NCI-H1694 treated with DMSO at 0.1 percent for 48 hours (cell line): ENCODE data around the gene TMTC2.

Experiments
- DNase-seq: peaks from one replicate; lab custom pipeline; 2025; lab: John Stamatoyannopoulos, UW

The TMTC2 gene

DNA sequence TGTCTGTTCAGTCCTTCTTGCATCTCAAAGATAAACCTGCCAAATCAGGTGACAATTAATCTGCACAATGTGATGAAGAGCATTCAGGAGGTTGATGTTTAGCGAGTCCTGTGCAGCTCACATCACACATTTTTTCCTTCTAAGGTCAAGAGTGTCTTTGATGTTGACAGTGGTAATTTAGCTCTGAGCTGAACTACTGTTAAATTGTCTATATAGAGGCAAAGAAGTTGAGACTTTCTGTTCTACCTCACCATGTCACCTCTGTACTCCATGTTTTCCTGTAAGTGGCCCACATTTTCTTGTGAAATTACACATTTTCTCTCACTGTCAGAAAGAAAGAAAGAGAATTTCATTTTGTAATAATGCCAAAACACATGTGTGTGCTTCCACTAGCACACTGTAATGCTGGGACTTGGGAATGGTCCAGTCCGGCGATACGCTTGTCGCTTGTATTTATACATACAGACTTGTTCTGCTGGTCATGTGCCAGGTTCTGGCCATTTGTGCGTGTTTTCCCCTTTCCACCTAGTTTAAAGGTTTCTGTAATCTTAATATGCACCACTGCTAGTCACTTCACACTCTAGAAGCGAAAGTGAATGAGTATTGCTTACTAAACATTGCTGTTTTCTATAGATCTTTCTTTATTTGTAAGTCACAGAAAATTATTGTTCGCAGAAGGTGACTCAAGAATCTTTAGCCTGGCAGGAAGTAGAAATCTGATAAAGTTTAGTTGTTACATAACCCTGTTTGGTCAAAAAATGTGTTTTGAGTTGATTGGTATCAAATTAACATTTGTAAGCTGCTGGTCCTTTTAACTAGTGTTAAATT, 328.9 kb downstream of the TMTC2 start:
- no peak for DNase-seq

DNA sequence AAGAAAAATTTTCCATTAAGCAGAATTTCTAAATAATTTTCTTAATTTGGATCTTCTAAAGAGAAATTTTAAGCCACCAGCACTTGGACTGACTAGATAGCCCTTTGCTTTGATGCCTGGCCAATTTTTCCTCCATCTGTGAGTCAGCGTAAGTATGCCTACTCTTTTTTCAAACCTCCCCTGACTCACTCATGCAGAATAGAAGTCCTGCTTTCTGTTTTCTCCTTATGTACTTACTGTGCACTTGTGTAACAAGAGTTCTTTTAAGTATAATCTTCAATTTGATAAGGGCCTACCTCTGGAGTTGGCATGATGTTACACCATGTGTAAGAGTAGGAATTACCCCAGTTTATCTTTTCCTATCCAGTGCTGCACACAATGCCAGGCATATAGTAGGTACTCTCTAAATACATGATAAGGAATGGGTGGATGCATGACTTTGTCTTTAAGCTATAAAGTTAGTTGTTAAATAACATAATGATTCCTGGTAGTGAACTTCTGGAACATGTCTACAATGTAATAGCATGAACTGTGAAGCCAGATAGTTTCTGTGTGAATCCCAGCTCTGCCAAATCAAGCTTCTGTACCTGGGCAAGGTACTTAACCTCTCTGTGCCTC, 329.6 kb downstream of the TMTC2 start:
- DNase-seq: no peak

DNA sequence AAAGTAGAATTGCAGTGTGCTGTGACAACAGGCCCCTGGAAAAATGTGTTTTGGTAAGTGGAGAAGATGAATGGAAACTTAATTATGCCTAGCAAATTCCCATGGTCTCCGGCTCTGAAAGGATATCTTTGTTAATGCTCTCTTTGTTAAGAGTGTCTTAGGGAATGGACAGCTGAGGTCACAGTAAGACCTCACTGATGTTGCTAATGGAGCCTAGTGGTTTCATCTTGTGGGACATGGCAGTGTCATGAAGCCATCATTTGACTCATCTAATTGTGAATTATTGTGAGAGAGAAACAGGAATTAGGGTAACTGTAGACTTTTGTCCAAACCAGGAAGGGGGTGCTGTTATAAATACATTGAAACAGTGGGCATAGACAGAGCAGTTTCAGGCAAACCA, 330.3 kb downstream of the TMTC2 start:
- no peak for DNase-seq

DNA sequence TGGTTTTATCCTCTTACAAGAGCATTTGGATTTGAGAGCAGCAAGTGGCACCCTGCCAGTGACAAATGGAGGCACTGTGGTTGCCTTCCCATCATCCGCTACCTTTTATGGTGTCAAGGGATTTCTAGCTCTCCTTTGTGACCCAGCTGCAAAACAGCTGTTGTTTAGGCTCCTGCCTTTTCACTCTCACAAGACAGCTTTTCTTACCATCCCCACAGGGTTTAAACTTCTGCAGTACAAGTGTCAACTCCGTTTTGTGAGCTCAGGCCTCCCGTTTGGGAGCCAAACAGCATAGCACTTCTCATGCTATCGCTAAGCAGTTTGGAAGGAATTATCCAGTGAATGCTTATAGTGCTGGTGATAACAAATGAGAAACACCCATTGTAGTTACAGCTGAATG, 331.4 kb downstream of the TMTC2 start:
- DNase-seq: no peak

DNA sequence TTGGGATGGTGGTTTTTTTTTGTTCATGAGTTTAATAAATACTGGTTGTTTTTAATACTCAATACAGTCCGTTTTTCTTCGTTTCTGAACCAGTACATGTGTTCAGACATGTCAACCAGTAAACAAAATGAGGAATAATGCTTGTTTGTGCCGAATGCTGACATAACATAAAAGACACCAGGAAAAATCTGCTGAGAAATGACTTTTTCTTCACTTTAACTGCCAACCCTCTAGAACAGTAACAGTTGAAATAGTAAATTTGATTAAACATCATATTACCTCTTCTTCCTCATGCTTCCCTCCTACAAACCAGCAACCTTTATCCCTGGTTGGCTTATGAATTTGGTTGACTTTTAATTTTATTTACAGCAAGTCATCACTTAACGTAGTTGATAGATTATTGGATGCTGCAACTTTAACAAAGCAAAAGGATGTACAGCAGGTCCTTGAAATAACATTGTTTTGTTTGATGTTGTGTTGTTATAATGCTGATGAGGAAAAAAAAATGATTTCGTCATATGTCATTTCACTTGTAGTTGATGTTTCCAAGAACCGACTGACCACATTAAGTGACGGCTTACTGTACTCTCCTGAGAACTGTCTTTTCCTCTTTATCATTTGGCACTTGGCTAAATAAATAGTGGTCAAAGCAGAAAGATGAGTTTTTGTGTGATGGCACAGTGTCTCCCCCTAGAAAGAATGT, 340.5 kb downstream of the TMTC2 start:
- no peak for DNase-seq

DNA sequence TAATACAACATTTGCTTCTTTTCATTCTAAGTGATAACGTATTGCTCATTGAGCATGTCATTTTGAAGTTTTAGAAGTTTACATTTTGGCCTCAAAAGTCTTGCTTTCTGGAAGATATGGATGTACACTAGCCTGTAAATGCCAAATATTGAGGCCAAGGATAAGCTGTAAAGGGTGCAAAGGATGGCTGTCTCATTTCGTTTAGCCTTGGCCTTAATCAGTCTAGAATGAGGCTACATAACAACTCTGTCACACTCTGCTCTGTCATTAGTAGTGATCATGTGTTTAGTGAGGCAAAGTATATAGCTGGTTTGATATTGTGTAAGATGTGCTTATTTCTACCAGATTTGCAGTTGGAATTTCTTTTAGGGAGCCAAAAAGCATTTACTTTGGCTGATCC, 344.5 kb downstream of the TMTC2 start:
- no peak for DNase-seq

DNA sequence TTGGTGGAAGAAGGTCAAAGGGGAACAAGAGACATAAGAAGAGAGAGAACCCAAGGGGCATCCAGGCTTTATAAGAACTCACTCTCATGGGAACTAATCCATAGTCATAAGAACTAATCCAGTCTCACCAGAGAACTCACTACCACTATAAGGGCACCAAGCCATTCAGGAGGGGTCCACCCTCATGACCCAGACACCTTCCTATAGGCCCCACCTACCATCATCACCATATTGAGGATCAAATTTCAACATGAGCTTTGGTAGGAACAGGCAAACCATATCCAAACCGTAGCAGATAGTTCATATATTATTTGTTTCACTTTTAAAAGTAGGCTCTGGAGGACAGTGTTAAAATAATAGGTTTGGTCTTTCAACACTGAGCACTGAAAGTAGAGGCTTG, 350.1 kb downstream of the TMTC2 start:
- DNase-seq: no peak

DNA sequence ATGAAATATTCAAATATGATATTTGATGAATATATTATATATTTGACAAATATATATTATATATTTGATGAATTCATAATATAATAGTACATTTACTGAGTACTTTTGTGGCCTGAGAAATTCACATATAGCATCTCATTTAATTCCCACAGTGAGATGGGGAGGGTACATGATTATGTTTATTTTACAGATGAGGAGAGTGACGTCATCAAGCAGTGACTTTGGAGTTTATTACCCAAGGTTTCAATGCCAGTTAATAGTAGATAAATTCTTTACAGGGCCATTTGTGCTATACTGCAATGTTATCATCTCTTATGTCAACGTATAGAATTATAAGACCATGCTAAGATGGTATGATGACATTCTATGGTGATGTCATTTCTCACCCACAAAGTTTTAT, 352.7 kb downstream of the TMTC2 start:
- DNase-seq: no peak

DNA sequence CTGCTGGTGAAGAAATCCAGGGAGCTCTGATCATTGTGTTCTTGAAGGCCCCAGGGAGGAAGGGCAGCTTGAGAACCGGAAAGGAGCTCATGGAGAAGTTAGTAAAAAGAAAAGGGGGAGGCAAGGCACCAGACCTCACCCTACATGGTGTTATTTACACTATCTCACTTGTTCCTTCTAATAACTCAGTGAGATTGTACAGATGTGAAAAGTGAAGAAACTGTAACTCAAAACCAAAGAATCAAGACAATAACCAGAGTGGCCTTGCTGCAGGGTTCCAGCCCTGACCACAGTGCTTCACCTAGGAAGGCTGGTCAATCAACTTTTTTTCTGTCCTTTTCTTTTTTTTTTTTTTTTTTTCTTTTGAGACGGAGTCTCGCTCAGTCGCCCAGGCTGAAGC, 353.6 kb downstream of the TMTC2 start:
- no peak for DNase-seq

DNA sequence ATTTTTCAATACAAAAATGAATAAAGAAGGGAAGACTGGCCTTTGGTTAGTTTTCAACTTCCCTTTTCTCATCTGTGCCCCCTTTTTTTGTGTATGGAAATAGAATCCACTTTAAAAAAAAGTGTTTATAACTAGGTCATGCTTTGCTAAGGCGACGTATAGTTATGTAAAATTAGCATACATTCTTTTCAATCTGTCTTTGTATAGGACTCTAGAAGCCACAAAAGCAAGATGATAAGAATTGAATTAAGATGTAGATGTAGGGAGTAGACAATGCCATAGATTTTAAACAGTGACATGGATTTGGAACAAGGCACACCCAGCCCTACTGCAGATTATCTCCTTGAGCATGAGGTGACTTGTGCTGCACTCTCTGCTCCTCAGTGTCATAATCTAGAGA, 354.3 kb downstream of the TMTC2 start:
- DNase-seq: no peak

DNA sequence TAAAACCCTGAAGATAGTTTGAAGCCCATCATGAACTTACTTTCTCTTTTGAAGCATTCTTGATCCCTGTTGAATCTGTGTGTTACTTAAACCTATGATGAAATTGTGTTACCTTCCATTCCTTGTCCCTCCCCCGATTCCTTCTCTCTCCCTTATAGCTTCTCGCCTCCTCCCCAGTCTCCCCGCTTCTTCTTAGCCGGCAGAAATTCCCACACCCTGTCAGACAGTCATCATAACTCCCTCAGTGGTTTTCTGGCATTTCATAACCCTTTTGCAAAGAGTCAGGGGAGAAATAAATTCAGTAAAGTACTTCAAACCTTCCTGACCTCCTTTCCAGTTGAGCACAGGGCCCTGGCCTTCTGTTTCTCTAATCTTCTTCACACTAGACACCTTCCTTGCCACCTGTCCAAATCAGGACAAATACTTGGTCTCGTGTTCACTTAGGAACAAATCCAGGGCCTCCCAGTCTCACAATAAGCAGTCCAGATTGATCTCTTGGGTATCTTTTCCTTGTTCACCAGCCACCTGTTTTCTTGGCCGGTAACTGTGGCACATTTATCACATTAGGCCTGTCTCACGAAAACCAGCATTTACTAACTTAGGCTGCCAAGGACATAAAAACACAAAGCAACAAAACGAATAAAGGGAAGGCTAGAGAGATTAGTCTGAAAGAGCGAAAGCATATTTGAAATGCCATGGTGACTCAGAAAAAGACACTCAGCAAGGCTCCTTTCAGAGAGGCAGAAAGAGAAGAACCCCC, 355.9 kb downstream of the TMTC2 start:
- DNase-seq: no peak

DNA sequence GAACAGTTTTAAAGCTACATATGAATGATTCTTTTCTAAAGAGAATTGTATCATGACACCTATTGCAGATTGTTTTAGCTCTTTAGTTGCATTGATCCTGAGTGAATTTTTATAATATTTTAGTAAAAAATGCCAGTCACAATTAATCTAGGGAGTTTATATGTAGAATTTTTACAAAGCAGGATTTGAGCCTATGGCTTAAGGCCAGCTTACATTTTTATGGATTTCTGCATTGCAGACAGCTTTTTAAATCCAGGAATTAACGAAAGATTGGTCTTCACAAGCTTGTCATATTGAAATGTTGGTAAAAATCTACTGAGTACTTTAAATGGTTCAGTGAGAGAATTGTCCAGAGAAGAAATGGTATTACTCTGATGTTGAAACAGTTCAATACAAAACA, 358.0 kb downstream of the TMTC2 start:
- DNase-seq: no peak

DNA sequence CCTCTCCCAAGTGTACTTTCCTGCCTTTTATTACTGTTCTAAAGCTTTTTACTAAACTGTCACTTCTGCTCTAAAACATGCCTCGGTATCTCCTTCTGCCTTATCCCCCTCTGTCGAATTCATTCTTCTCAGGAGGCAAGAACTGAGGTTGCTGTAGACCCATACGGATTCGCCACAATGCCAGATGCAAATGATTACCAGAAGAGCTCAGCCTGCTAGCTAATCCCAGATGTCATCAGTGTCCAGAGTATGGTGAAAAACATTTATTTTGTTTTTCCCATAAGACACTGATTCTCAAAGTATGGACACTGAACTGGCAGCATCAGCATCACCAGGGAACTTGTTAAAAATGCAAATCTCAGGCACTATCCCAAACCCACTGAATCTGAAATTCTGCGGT, 359.3 kb downstream of the TMTC2 start:
- DNase-seq: no peak

DNA sequence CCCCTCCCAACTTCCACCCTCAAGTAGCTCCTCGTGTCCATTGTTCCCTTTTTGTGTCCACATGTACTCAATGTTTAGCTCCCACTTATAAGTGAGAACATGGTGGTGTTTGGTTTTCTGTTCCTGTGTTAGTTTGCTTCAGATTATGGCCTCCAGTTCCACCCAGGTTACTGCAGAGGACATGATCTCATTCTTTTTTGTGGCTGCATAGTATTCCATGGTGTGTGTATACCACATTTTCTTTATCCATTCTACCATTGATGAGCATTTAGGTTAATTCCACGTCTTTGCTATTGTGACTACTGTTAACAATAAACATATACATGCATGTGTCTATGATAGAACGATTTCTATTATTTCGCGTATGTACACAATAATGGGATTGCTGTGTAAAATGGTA, 362.6 kb downstream of the TMTC2 start:
- no peak for DNase-seq

DNA sequence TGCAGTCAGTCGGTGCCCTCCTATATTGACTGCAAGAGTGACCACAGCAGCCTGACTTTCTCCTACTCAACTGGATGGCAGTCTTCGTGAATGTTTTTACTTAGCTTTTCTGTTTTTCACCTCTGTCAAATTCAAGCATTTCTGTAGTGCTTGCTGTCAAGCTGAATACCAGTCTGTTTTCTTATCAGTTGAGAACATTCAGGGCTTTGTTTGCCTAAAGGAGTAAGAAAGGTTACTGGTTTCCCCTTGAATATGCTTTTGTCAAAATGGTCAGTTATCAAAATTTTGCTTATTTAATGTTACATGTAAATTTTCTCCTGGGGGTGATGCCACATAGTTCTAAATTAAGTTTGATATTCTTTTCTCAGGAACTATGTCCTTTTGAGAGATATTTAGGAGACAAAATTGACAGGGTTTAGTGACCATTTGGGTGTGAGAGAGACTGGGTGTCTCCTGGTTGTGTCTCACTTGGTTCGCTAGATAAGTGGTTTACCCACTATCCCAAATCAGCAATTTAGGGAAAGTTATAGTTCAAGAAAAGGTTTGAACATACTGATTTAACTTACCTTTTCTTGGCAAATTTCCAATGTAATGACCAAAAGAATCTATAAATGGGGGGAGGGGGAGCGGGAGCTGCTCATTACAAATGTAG, 366.3 kb downstream of the TMTC2 start:
- no peak for DNase-seq

DNA sequence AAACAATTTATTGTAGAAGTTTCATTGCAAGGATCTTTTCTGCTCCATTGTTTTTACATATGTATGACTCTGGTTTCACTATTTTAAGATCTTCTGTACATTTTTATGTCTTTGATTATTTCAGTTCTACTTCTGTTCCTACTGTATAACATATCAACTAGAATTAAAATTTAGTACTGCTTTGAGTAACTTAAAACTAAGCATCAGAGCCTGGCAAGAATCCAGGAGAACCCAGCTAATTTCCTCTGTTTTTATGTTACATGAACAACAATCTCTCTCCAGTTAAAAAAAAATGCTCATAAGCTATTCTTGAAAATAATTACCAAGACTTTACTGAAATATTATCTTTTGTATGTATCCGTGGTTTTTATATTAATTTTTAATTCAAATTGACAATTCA, 370.7 kb downstream of the TMTC2 start:
- DNase-seq: no peak

DNA sequence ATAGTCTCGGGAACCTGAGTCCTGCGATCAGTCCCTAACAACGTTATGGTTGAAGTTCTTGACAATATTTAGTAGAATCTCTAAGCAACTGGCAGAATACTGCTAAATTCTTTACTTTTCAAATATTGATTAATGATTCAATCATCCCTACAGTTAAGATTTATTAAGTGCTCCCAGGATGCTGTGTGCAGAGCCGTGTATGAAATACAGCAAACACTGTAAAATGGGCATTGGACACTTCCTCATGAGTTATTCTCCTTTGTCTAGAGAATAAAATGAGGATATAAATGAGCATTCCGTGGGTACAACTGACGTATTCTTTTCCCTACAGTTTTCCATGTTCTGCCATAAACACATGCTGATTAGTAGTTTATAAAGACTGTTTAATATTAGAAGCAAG, 372.4 kb downstream of the TMTC2 start:
- no peak for DNase-seq

DNA sequence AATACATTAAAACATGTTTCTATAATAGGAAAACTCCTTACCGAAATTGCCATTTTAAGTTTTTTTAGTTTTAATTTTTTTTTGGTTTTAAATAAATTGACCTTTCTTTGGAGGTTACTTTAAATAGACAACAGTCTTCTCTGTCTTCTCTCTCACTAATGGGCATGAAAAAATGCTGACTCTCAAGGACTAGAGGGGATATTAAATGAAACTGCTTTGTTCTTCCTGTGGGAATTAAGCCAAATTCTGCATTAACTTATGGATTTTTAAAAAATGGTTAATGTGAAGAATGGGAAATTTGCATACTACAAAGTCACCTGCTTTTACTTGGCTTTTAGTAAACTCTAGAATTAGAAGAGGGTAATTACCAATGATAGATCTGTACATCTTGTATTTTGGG, 378.9 kb downstream of the TMTC2 start:
- no peak for DNase-seq

DNA sequence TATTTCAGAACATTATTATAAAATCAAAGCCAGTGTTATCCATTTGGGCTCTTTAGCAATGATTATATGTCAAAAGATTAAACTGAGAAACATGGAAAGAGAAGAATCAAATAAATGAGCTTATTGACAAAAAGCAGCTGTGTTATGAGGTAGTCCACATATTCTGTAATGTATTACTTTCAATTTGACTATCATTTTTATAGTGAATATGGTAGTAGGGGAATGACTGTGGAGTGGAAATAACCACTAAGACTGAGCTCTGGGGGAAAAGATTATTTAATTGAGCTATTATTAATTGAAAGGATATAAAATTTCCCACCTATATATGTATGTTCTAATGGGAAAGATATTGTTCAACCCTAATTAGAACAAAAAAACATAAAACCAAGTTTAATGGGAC, 381.3 kb downstream of the TMTC2 start:
- no peak for DNase-seq

DNA sequence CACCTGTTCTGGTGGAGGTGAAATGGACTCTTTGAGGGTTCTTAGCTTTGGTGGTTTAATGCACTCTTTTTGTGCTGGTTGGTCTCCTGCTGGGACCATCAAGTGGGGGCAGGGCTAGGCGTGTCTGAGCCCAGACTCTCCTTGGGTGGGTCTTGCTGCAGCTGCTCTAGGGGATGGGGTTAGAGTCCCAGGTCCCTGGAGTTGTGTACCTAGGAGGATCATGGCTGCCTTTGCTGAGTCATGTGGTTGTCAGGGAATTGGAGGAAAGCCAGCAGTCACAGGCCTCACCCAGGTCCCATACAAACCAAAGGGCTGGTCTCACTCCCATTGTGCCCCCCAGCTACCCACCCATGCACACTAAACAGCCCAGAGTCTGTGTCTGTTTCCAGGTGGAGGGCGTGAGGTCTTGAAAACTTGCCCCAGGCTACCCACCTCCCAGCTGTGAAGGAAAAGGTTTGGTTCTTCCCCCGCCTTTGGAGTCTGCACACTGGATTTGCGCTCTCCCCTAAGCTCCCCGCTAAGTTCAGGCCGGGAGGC, 387.7 kb downstream of the TMTC2 start:
- DNase-seq: no peak

DNA sequence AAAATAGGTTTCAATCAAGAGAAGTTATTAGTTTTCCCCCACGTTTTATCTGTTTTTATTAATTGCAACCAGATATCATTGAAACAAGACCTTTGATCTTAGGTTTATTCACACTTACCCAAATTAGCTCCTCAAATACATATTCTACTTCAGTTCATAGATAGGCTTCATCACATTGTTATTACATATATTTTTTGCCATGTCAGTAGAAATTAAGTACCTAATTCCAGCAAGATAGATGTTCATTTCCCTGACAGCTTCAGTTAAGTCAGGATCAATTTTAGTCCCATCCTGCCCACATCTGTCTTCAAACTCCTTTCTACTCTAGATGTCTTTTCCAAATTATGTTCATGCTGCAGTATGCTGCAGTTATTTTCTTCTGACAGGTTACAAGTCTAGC, 388.8 kb downstream of the TMTC2 start:
- DNase-seq: no peak

DNA sequence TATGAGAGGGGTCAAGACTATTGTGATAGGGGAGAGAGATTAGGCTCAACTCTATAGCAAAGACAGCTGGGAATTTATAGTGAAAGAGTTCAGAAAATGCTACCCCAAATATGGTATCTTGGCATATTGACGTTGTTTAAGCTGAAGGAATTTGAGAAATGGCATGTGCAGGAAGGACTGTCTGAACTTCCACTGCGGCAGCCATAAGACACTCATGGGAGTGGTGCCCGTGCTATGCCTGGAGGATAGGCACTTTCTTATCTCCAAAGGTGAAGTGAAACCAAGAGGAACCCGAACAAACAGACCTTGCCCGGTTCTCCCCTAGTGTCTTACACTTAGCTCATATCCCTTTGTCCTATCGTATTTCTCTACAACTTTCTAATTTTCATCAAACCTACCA, 390.3 kb downstream of the TMTC2 start:
- no peak for DNase-seq
